ENCODE measurements around the gene PDE4B. TPM values are rescaled to one million over a fixed set of nuclear protein-coding genes. Genes with fewer than 3 reads are reported as not detected.

Gene PDE4B
- polyA plus RNA-seq, 2 of the 4 experiments (the other 2 are of a cell fraction), result 20.2 to 56.8 TPM

- DNase-seq (ENCODE audit: low read depth in 1 of 2, low spot score in 1 of 2), result no peak
- TF ChIP-seq RCOR1 (IDR thresholded peaks at IDR 0.05; ENCODE audit: low read depth, low read length) (no peak), GATA3 (IDR thresholded peaks at IDR 0.05; ENCODE audit: borderline replicate concordance) (no peak), ZC3H11A (IDR thresholded peaks at IDR 0.05) (no peak), CTCF (IDR thresholded peaks at IDR 0.05) (no peak), HOXA7 (CRISPR knock-in tag; IDR thresholded peaks at IDR 0.05) (no peak)
- TF ChIP-seq, protein P1, sequence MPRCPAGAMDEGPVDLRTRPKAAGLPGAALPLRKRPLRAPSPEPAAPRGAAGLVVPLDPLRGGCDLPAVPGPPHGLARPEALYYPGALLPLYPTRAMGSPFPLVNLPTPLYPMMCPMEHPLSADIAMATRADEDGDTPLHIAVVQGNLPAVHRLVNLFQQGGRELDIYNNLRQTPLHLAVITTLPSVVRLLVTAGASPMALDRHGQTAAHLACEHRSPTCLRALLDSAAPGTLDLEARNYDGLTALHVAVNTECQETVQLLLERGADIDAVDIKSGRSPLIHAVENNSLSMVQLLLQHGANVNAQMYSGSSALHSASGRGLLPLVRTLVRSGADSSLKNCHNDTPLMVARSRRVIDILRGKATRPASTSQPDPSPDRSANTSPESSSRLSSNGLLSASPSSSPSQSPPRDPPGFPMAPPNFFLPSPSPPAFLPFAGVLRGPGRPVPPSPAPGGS (IDR thresholded peaks at IDR 0.05), result no peak
- no peak for FAIRE-seq
- H3K4me2 ChIP-seq, result no peak overlapping the region
- peaks cover 20% of the 10 kb centered on the region; the same call in 2 of the 3 replicates for H3K9me3 ChIP-seq
- H3K27ac ChIP-seq, result no peak overlapping the region
- no peak overlapping the region for H3K4me3 ChIP-seq
- ATAC-seq, result no peak
- ChIA-PET CTCF (interaction anchor here (1.2 to 1.3 kb wide), 2 partner anchors 60 to 87 kb away, joined by 3 read pairs; no protein-coding TSS in a partner anchor), POLR2A (interaction anchor here (0.6 kb wide), 1 partner anchor 88 kb away, joined by 3 read pairs; no protein-coding TSS in a partner anchor)
- no peaks in the 10 kb centered on the region for H3K4me1 ChIP-seq
- 6% methylated on average over 1 of the region's 1 CpG for WGBS (ENCODE audit: missing lambda C conversion rate)
Observed at GRCh38 chr1:66386712-66387111, 594.0 kb downstream of the PDE4B start.

DNA sequence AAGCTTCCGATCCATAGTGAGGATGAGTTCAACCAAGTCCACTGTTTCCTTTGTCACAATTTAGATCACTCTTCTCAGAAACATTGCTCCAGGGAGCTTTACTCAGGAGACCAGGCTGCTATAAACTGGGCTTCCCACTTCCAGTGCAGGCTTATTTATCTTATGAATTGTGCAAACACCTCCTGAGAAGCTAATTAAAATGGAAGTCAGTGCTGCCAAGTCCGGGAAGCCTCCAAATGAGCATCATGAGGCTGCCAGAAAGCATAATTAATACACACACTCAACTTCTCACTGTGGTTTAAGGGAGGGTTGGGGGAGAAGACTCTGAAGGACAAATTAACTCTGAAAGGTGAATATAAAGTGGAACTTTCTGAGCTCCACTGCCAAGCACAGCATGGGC, 596.2 kb downstream of the PDE4B start:
- Histone ChIP-seq H3K4me1 (no peaks in the 10 kb centered on the region), H3K27ac (no peak overlapping the region), H3K4me2 (no peak overlapping the region), H3K9me3 (peaks cover 13% of the 10 kb centered on the region; the same call in 2 of the 3 replicates), H3K4me3 (no peak overlapping the region)
- ATAC-seq (no peak), DNase-seq (ENCODE audit: low read depth in 1 of 2, low spot score in 1 of 2) (no peak), FAIRE-seq (no peak)
- ChIA-PET CTCF (no interaction called here), POLR2A (no interaction called here)
- WGBS (ENCODE audit: missing lambda C conversion rate), result 69% methylated on average over 2 of the region's 2 CpGs
- TF ChIP-seq KDM1A (IDR thresholded peaks at IDR 0.05; ENCODE audit: low read depth) (no peak), HOXB13 (CRISPR knock-in tag; IDR thresholded peaks at IDR 0.05; ENCODE audit: low read depth) (no peak), JUN (IDR thresholded peaks at IDR 0.05) (no peak), CHD2 (IDR thresholded peaks at IDR 0.05; ENCODE audit: low read length, partially characterized antibody) (no peak), EHF (CRISPR knock-in tag; IDR thresholded peaks at IDR 0.05) (no peak), EHMT2 (IDR thresholded peaks at IDR 0.05; ENCODE audit: low read depth) (no peak), CHD4 (IDR thresholded peaks at IDR 0.05; ENCODE audit: borderline replicate concordance) (no peak), CEBPB (IDR thresholded peaks at IDR 0.05) (no peak)
- TF ChIP-seq, protein P2, sequence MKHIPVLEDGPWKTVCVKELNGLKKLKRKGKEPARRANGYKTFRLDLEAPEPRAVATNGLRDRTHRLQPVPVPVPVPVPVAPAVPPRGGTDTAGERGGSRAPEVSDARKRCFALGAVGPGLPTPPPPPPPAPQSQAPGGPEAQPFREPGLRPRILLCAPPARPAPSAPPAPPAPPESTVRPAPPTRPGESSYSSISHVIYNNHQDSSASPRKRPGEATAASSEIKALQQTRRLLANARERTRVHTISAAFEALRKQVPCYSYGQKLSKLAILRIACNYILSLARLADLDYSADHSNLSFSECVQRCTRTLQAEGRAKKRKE (CRISPR knock-in tag; IDR thresholded peaks at IDR 0.05; ENCODE audit: low read depth), result no peak

DNA sequence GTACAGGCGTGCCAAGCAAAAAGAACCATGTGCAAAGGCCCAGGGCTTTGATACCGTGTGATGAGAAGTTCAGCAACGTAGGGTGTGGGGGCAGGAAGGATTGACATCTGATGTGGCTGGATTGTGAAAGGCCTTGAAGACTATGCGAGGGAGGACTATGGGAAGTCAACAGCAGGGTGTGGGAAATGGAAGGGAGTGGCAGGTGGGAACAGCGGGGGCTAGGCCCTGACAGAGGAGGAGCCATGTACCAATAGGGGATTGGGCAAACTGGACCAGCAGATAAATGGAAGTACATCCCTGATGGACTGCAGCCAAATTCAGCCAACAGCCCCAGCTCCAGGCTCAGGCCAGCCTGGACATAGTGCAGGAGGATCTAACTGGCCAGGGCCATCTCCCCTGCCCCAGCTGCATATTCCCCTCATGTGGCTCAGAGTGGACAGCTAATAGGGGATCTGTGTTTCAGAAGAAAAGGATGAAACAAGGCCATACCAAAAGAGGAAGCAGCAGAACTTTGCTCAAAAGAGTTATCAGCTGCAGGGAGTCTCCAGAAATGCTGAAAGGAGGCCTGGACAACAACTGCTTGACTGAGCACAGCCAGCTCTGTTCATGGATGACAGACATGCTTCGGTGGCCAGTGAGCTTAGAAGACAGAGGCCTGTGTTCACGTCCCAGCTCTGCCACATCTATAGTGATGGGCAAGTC, 601.0 kb downstream of the PDE4B start:
- ATAC-seq (no peak), FAIRE-seq (no peak), DNase-seq (ENCODE audit: low read depth in 1 of 2, low spot score in 1 of 2) (no peak)
- Histone ChIP-seq H3K9me3 (peaks cover 2% of the 10 kb centered on the region; the same call in 1 of the 3 replicates), H3K4me3 (no peak overlapping the region), H3K4me1 (no peaks in the 10 kb centered on the region), H3K4me2 (no peak overlapping the region), H3K27ac (no peak overlapping the region)
- WGBS (ENCODE audit: missing lambda C conversion rate), result over 99% methylated on average over 7 of the region's 7 CpGs
- CTCF ChIA-PET, result interaction anchor here (0.8 to 1.7 kb wide), 2 partner anchors 14 to 151 kb away, joined by 3 to 6 read pairs; no protein-coding TSS in a partner anchor
- POLR2A ChIA-PET, result no interaction called here
- no peak for TF ChIP-seq USF2 (IDR thresholded peaks at IDR 0.05)
- TF ChIP-seq FOSB (CRISPR knock-in tag; IDR thresholded peaks at IDR 0.05), result no peak
- TF ChIP-seq, protein P3, sequence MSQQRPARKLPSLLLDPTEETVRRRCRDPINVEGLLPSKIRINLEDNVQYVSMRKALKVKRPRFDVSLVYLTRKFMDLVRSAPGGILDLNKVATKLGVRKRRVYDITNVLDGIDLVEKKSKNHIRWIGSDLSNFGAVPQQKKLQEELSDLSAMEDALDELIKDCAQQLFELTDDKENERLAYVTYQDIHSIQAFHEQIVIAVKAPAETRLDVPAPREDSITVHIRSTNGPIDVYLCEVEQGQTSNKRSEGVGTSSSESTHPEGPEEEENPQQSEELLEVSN (IDR thresholded peaks at IDR 0.05; ENCODE audit: borderline replicate concordance, low read depth), result no peak
- TF ChIP-seq, protein P1 (IDR thresholded peaks at IDR 0.05), result no peak
- no peak for TF ChIP-seq ZNF302 (CRISPR knock-in tag; IDR thresholded peaks at IDR 0.05)
- no peak for TF ChIP-seq HEYL (CRISPR knock-in tag; IDR thresholded peaks at IDR 0.05)
- TF ChIP-seq HOXB5 (CRISPR knock-in tag; IDR thresholded peaks at IDR 0.05), result no peak
- TF ChIP-seq, protein P2 (CRISPR knock-in tag; IDR thresholded peaks at IDR 0.05; ENCODE audit: low read depth), result no peak
- no peak for TF ChIP-seq HOXA7 (CRISPR knock-in tag; IDR thresholded peaks at IDR 0.05)
- TF ChIP-seq FOXS1 (CRISPR knock-in tag; IDR thresholded peaks at IDR 0.05), result no peak
- TF ChIP-seq NR3C1 (IDR thresholded peaks at IDR 0.05), result no peak
- no peak for TF ChIP-seq CBX2 (IDR thresholded peaks at IDR 0.05; ENCODE audit: borderline replicate concordance, low read depth)
- TF ChIP-seq, protein P4, sequence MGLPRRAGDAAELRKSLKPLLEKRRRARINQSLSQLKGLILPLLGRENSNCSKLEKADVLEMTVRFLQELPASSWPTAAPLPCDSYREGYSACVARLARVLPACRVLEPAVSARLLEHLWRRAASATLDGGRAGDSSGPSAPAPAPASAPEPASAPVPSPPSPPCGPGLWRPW (IDR thresholded peaks at IDR 0.05), result no peak

Data from A549 (cell line).